Mucosa of rectum (tissue), 2 donors: ENCODE measurements around the gene SLC15A5.
A peak's percentile ranks its signal among the peaks of the same experiment; 100 is the strongest.

Source experiments
- H3K27ac ChIP-seq, 2 donors: one replicate each; pipeline ENCODE4 v1.7.0; 2013; ENCODE audit warnings: inconsistent platforms in 2 of 2, low read depth in 2 of 2, low read length in 2 of 2
- H3K27me3 ChIP-seq, 2 donors: one replicate each; pipeline ENCODE4 v1.7.0; 2013; ENCODE audit warnings: low read length in 2 of 2; ENCODE audit not compliant: control insufficient read depth in 2 of 2, insufficient read depth in 2 of 2
- H3K36me3 ChIP-seq, 2 donors: one replicate each; pipeline ENCODE4 v1.7.0; 2013; ENCODE audit warnings: low read length in 2 of 2; ENCODE audit not compliant: control insufficient read depth in 2 of 2, insufficient read depth in 2 of 2
- H3K4me1 ChIP-seq, 2 donors: one replicate each; pipeline ENCODE4 v1.7.0; 2013; ENCODE audit warnings: low read length in 2 of 2, mild to moderate bottlenecking in 1 of 2; ENCODE audit not compliant: control insufficient read depth in 2 of 2, insufficient read depth in 2 of 2
- H3K4me3 ChIP-seq, 2 donors: one replicate each; pipeline ENCODE4 v1.7.0; 2013; ENCODE audit warnings: low read length in 2 of 2
- H3K9ac ChIP-seq, 2 donors: one replicate each; pipeline ENCODE4 v1.7.0; 2013; ENCODE audit warnings: low read length in 2 of 2, low read depth in 1 of 2, mild to moderate bottlenecking in 1 of 2
- H3K9me3 ChIP-seq, 2 donors: one replicate each; pipeline ENCODE4 v1.7.0; 2013; ENCODE audit warnings: low read length in 2 of 2; ENCODE audit not compliant: control insufficient read depth in 2 of 2
- donor health status: healthy.
- donor health status: Normal muscosa, but diverticular disease.

SLC15A5 gene

GRCh38 chr12:16300122-16300521 lies 22.6 kb upstream of the SLC15A5 start:
- H3K9me3 ChIP-seq: no peaks in the 10 kb centered on the region
- no peak overlapping the region for H3K27ac ChIP-seq
- no peaks in the 10 kb centered on the region for H3K27me3 ChIP-seq
- no peaks in the 10 kb centered on the region for H3K4me1 ChIP-seq
- no peaks in the 10 kb centered on the region for H3K36me3 ChIP-seq
- H3K4me3 ChIP-seq: no peak overlapping the region
- H3K9ac ChIP-seq: no peak overlapping the region

- Histone ChIP-seq H3K9ac (no peak overlapping the region), H3K4me3 (no peak overlapping the region), H3K9me3 (no peaks in the 10 kb centered on the region), H3K27ac (no peak overlapping the region), H3K36me3 (no peaks in the 10 kb centered on the region), H3K27me3 (no peaks in the 10 kb centered on the region), H3K4me1 (peaks cover 0 to 2% of the 10 kb centered on the region in 2 donors)
Measured at GRCh38 chr12:16299403-16299802, 21.9 kb upstream of the SLC15A5 start.

- H3K9me3 ChIP-seq: no peaks in the 10 kb centered on the region
- H3K36me3 ChIP-seq: no peaks in the 10 kb centered on the region
- no peak overlapping the region for H3K9ac ChIP-seq
- H3K4me3 ChIP-seq: no peak overlapping the region
- peaks cover 0 to 4% of the 10 kb centered on the region in 2 donors for H3K4me1 ChIP-seq
- H3K27me3 ChIP-seq: no peaks in the 10 kb centered on the region
- H3K27ac ChIP-seq: no peak overlapping the region
Measured at GRCh38 chr12:16297521-16297920, 20.0 kb upstream of the SLC15A5 start.

GRCh38 chr12:16294376-16294956 lies 17.0 kb upstream of the SLC15A5 start:
- no peak overlapping the region for H3K27ac ChIP-seq
- no peak overlapping the region for H3K4me3 ChIP-seq
- H3K36me3 ChIP-seq: no peaks in the 10 kb centered on the region
- H3K9ac ChIP-seq: no peak overlapping the region
- H3K4me1 ChIP-seq: peaks cover 0 to 4% of the 10 kb centered on the region in 2 donors
- H3K9me3 ChIP-seq: no peaks in the 10 kb centered on the region
- no peaks in the 10 kb centered on the region for H3K27me3 ChIP-seq

DNA sequence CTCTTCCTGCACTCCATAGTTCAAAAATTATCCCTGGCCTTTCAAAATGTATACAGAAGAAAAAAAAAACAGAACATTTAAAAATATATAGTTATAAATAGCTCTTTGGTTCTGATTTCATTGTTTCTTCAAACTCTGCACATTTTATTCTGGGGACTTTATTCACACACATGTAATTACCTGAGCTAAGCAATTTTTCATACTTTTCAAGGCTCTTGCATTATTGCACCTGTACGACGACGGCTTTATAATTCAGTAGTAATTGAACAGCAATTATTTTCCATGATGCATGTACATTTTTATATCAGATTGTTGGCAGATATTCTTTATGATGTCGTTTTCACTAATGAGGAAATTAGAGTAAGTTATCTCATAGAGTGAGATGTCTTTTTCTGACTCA lies 13.5 kb upstream of the SLC15A5 start:
- Histone ChIP-seq H3K9ac (no peak overlapping the region), H3K27me3 (no peaks in the 10 kb centered on the region), H3K27ac (no peak overlapping the region), H3K4me3 (no peak overlapping the region), H3K36me3 (no peaks in the 10 kb centered on the region), H3K4me1 (peaks cover 2 to 4% of the 10 kb centered on the region in 2 donors), H3K9me3 (no peaks in the 10 kb centered on the region)

DNA sequence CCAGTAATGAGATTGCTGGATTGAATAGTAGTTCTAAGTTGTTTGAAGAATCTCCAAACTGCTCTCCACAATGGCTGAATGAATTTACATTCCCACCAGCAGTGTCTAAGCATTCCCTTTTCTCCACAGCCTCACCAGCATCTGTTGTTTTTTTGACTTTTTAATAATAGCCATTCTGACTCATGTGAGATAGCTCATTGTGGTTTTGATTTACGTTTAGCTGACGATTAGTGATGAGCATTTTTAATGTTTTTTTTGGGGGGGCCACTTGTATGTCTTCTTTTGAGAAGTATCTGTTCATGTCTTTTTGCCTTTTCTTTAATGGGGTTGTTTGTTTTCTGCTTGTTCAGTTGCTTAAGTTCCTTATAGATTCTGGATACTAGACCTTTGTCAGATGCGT lies 8.1 kb upstream of the SLC15A5 start:
- Histone ChIP-seq H3K9ac (no peak overlapping the region), H3K27me3 (no peaks in the 10 kb centered on the region), H3K9me3 (no peaks in the 10 kb centered on the region), H3K4me3 (no peak overlapping the region), H3K27ac (no peak overlapping the region), H3K4me1 (peaks cover 0 to 2% of the 10 kb centered on the region in 2 donors), H3K36me3 (no peaks in the 10 kb centered on the region)

GRCh38 chr12:16282978-16283377 lies 5.5 kb upstream of the SLC15A5 start:
- H3K9me3 ChIP-seq: no peaks in the 10 kb centered on the region
- no peaks in the 10 kb centered on the region for H3K4me1 ChIP-seq
- H3K36me3 ChIP-seq: no peaks in the 10 kb centered on the region
- H3K9ac ChIP-seq: no peak overlapping the region
- no peak overlapping the region for H3K4me3 ChIP-seq
- H3K27ac ChIP-seq: no peak overlapping the region
- no peaks in the 10 kb centered on the region for H3K27me3 ChIP-seq

DNA sequence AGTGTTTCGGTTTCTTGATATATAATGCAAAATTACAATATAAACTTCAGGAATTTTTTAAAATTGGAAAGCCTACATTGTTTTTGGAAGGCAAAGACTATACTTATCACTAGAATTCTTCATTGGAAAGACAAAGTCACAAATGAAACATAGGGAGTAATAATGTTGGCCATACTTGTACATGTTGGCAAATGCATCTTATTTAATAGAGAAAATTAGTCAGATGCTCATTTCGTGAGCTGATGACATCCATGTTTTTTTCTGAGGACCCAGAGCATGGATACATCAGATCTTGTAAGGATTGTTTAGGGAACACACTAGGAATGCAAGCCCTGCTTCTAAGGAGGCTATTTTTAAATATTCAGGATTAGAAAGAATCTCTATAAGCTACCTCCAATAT lies 4.6 kb upstream of the SLC15A5 start:
- Histone ChIP-seq H3K4me3 (no peak overlapping the region), H3K4me1 (no peaks in the 10 kb centered on the region), H3K36me3 (no peaks in the 10 kb centered on the region), H3K9me3 (no peaks in the 10 kb centered on the region), H3K27ac (no peak overlapping the region), H3K27me3 (no peaks in the 10 kb centered on the region), H3K9ac (no peak overlapping the region)

DNA sequence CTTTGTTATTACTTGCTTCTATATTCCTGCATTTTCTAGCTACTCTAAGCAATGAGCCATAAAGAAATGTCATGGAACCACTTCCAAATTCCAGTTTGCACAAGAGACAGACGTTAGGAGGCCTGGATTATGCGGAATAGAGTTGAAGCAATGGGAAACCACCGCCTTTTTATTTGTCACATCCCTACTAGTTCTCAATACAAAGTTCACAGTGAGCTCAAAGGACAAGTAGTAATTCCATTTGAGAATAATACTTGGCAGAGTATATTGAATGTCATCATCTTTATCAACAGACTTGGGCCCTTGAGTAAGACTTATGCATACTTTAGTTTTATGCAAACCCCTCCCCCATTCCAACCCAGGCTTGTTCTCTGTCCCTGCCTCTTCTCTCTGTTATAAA lies 3.7 kb upstream of the SLC15A5 start:
- Histone ChIP-seq H3K27ac (peak overlapping the region; percentile 20 to 31), H3K27me3 (no peaks in the 10 kb centered on the region), H3K4me1 (no peaks in the 10 kb centered on the region), H3K36me3 (no peaks in the 10 kb centered on the region), H3K9me3 (no peaks in the 10 kb centered on the region), H3K9ac (no peak overlapping the region), H3K4me3 (no peak overlapping the region)

DNA sequence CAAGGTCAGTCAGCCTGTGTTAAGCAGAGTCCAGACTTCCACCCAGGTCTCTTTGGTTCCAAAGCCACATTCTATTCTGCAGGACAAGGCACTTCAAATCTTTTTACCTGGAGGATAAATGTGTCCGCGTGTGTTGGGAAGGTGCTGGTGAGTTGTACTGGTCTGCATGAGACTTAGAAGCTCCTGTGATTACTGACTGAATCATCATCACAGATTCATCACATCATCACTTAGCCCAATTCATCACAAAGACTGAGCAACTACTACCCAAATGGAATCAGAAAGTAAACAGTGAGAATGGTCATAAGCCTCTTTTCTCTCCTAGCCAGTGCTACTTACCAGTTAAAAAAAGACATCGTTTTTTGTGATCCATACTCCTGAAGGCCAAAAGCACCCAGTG lies 5.3 kb downstream of the SLC15A5 start:
- H3K9ac ChIP-seq: no peak overlapping the region
- no peak overlapping the region for H3K27ac ChIP-seq
- H3K4me1 ChIP-seq: no peaks in the 10 kb centered on the region
- no peaks in the 10 kb centered on the region for H3K9me3 ChIP-seq
- H3K4me3 ChIP-seq: no peak overlapping the region
- H3K27me3 ChIP-seq: no peaks in the 10 kb centered on the region
- H3K36me3 ChIP-seq: no peaks in the 10 kb centered on the region

DNA sequence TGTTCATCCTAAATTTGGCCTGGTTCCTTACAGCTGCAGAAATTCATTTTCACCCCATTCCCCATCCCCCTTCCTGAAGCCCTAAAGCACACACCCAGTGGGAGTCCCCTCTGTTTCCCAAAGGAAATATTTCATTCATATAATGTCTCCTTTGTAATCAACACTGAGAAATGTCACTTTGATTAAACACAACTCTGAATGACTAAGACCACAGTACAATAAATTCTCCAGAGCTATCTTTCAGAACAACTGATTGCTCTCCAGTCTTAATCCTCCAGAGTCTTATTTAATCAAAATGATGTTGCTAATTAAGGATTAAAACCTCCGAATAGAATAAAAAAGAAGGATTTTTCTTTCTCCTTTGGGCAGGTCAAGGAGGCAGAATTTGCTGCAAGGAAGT lies 6.4 kb downstream of the SLC15A5 start:
- Histone ChIP-seq H3K27ac (no peak overlapping the region), H3K36me3 (no peaks in the 10 kb centered on the region), H3K4me1 (no peaks in the 10 kb centered on the region), H3K9ac (no peak overlapping the region), H3K9me3 (no peaks in the 10 kb centered on the region), H3K27me3 (no peaks in the 10 kb centered on the region), H3K4me3 (no peak overlapping the region)
